ENCODE results near the gene BRPF1.

Gene BRPF1
- 18.3 to 111 (median 66.4) reads per million in 17 experiments for total RNA-seq

- DNase-seq, result peak; percentile 99 to 100 (median 100)
Measured at GRCh38 chr3:9731206-9732079, at the start of gene BRPF1. Gene BRPF1, plus strand, starts transcription at chr3:9731735. Its CDS starts 2,406 bp downstream, at chr3:9734141.

DNA sequence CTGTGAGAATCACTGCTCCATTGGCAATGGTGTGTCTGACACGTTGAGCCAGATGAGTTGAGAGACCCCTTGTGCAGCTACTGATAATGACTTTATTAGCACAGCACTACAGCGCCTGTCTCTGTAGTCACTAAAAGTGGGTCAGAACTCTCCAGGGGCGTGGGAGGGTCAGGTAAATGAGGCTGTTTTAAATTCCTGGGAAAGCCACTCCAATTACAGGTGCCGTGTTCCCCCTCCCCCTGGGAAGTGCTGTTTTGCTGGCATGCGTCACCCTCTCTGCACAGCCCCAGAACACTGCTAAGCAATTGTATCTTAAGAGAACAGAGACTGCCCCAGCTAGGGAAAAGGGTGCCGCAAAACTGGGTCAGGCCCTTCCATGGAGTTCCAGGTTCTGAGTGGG lies 49.4 kb upstream of the BRPF1 start:
- no peak for DNase-seq

- no peak for DNase-seq
Measured at GRCh38 chr3:9683426-9683825, 48.1 kb upstream of the BRPF1 start.

DNA sequence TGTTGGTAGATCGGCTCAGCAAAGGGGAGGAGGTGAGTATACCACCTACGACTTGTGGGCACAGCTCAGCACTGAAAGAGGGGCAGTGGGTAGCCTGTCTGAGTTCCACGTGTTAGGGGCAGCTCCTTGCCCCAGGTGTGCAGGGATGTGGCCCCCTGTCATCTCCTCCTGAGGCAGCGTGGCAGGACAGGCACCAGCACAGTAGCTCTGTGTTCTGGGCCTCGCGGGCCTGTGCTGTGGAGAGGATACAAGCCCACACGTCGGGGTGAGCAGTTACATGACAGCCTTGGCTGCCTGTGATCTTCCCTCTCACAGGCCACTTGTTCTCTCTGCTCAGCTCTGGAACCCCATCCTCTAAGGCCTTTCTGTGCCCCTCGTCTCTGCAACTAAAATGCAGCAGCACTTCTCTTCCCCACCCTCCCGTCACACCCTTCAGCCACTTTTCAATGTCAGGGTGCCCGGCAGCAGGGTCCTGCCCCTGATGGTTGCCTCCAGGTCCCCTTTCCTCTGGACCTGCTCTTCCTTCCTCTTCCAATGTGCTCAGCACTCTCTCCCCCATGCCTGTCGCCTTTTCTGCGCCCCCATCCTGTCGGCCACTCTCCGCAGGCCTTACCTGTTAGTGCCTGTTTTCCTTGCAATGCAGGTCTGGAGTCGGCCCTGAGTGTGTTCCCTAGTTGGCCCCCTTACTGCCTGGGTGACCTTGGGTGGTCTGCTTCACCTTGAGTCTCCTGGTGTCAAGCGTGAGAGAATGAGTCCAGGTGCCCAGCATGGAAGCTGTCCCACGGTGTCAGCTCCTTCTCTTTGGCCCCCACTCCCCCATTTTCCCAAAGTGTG lies 46.1 kb upstream of the BRPF1 start:
- DNase-seq, result no peak

GRCh38 chr3:9686050-9686550 lies 45.4 kb upstream of the BRPF1 start:
- DNase-seq, result no peak

DNA sequence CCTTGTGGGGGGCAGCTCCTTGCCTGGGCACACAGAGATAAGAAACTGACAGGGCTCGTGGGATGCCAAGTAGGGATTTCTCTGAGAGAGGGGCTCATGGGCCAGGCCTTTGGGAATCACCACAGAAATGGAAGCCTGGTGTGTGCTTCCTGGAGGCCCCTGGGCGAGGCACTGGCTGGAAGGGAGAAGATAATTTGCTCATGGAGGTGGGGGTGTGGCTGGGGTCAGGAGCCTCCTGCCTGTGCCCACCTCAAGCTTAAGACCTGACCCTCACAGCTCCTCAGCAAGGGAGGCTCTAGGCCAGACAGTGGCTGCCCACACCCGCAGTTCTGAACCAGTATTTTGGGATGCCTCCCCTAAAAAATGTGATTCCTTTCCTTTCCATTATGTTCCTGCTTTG lies 44.8 kb upstream of the BRPF1 start:
- no peak for DNase-seq

DNA sequence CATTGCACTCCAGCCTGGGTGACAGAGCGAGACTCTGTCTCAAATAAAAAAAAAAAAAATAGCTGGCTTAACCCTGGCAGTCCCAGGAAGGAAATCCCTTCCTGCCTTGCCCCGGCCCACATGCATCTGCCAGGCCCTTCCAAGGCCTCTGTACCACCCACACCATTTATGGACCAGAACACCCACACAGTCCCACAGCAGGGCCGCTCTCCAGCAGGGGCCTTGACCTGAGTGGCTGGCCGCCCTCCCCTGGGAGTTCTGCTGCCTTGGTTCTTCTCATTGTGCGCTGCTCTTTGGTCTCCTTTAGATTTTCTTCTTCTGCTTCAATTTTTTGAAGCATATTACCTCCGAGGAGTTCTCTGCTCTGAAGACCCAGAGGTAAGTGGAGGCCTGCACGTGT lies 44.0 kb upstream of the BRPF1 start:
- no peak for DNase-seq

DNA sequence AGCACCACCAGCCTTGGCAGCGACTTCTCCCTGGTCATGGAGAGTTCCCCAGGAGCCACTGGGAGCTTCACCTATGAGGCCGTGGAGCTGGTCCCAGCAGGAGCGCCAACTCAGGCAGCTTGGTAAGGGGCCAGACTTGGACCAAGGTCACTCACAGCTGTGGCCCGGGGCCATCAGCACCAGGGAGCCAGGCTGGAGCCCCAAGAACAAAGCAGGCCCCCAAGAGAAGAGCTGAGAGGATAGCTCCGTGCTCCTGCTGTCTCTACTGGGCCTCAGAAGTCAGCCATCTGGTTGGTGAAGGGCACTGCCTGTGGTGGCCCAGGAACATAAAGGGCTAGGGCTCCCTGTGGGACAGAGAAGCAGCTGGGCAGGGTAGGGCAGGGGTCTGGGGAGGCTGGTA lies 42.6 kb upstream of the BRPF1 start:
- no peak for DNase-seq

- no peak for DNase-seq
Measured at GRCh38 chr3:9689757-9690156, 41.8 kb upstream of the BRPF1 start.

GRCh38 chr3:9690451-9691450 lies 40.8 kb upstream of the BRPF1 start:
- DNase-seq, result peak in 2 of 4 experiments; percentile 24 to 44

- DNase-seq, result no peak
Measured at GRCh38 chr3:9691636-9692035, 39.9 kb upstream of the BRPF1 start.

- no peak for DNase-seq
Measured at GRCh38 chr3:9692416-9692815, 39.1 kb upstream of the BRPF1 start.

GRCh38 chr3:9695345-9695744 lies 36.2 kb upstream of the BRPF1 start:
- no peak for DNase-seq

DNA sequence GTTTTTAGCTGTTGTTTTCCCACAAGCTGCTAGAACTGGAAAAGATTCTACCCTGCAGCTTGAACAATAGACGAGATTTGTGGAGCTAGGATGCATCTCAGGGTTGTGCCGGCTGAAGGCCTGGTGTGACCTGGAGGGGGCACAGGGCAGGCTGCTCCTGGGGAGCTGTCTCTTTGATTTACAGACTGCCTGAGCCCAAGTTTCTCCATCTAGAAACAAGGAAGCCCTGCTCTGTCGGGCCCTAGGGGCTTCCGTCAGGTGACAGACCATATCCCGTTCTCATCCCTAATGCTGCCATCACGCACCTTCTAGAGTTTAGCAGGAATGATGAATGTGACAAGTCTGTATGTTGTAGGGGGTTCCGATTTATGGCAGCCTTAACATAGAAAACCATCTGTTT lies 35.8 kb upstream of the BRPF1 start:
- DNase-seq, result no peak

DNA sequence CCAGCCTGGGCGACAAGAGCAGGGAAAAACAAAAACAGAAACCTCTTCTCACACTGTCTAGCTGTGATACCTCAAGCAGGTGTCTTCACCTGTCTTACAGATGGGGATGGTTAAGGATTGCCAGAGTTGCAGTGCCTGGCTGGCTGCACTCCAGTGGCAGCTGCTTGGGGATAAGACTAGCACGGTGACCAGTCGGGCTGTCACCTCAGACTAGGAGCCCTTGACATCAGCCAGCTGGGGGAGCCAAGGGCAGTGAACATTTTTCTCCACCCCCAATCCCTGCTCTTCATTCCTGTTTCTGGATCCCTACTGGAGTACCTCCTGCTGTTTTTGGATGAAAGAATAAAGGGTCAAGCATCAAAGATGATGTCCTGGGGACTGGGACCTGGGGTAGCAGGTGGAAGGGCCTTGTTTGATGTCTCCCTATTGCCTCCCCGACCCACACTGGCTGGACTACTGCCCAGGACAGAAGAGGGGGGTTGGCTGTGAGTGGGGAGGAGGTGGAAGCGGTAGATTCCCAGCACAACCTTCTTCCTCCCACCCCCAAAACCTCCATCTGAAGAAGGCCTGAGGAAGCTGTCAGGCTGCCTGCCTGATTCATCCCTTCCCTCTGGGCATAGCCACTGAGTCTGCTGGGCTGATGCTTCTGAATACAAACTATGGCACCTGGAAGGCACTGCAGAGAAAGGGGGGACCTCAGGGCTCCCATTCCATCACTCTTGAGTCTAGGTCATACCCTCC lies 34.9 kb upstream of the BRPF1 start:
- DNase-seq, result no peak

DNA sequence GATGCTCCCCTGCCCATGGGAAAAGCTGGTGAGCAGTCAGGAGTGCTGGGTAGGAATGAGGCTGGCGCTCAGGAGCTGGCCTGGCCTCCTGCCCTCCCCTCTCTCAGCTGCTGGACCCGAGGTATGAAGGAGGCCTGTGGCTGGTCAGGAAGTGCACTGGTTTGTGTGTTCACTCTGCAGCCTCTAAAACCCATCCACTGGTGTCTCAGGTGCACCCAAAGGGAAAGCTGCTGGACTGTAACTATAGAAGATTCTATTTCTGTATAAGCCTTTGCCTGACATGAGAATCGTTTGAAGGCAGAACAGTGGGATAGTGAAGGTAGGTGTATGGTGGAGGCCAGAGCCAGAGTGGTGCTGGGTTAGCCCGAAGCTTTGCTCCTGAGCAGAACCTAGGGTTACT lies 33.6 kb upstream of the BRPF1 start:
- no peak for DNase-seq

DNA sequence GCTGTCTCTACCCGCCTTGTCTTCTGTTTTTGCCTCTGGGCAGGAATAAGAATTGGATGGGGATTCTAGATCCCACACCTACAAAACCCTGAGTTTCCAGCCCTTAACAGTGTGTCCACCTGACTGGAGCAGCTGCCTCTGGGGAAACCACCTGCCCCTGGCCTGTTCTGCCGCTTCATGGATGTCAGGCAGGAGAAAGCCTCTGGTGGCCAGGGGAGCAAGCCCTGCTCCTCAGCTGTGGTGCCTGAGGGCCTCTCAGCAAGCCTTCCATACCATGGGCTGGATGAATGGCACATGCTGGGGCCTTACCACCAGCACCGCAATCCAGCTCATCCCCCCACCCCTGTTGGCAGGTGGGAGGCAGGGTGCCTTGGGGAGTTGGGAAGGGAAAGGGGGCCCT lies 33.2 kb upstream of the BRPF1 start:
- no peak for DNase-seq

DNA sequence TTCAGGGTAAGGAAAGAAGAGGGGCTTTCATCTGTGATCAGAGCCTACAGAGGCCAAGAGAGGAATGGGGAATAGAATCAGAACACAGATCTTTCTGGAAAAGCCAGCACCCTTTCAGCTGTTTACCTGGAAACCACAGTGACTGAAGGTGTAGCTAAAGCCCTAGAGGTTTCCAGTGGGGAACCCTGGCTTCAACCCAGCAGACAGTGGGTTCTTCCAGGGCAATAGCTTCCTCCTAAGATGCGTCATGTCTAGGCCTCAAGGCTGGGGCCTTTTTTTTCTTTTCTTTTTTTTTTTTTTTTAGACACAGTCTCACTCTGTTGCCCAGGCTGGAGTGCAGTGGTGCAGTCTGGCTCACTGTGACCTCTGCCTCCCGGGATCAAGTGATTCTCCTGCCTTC lies 31.0 kb upstream of the BRPF1 start:
- no peak for DNase-seq

- no peak for DNase-seq
Measured at GRCh38 chr3:9701006-9701405, 30.5 kb upstream of the BRPF1 start.

- DNase-seq, result no peak
Measured at GRCh38 chr3:9701711-9702110, 29.8 kb upstream of the BRPF1 start.

DNA sequence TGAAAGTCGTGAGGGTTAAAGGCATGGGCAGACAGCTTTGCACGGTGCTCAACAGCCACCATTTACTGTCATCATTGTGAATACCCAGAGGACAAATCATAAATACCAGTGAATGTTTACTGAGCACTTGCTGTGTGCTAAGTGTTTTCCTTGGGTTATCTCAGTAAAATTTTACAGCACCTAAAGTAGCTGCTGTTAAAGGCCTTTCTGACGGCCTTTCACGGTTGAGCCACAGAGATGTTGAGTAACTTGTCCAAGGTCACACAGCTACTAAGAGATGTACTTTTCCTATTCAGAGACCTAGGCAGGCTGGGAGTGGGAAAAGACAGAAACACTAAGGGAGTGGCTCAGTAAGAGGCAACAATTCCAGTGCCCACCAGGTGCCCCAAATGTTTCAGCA lies 28.3 kb upstream of the BRPF1 start:
- no peak for DNase-seq

Data from suppressor macrophage (primary cell).